ENCODE data around the gene CFAP68. TPM values are rescaled to one million over a fixed set of nuclear protein-coding genes. Genes with fewer than 3 reads are reported as not detected.

Gene CFAP68
- total RNA-seq, 1 experiment from 2014 or later = 49.6 TPM

GRCh38 chr11:111922803-111923202, 43.5 kb downstream of the CFAP68 start:
- Histone ChIP-seq H3K4me2 (ENCODE audit: low read length) (no peak overlapping the region), H3K4me3 (replicated peaks in 1 of 2; ENCODE audit: low read depth in 1 of 2, low read length in 2 of 2) (no peak overlapping the region), H3K36me3 (ENCODE audit: control insufficient read depth in 1 of 2, insufficient read depth in 2 of 2, low read length in 2 of 2) (no peaks in the 10 kb centered on the region), H3K9me2 (ENCODE audit: insufficient read depth) (no peaks in the 10 kb centered on the region), H2AFZ (ENCODE audit: low read depth, low read length, poor library complexity, severe bottlenecking) (no peak overlapping the region), H3K27ac (ENCODE audit: low read depth, low read length) (no peak overlapping the region), H3K27me3 (ENCODE audit: insufficient read depth, low read length) (no peaks in the 10 kb centered on the region), H3K9me3 (ENCODE audit: control insufficient read depth in 1 of 2, insufficient read depth in 1 of 2, low read depth in 1 of 2, low read length in 2 of 2) (no peaks in the 10 kb centered on the region), H4K20me1 (ENCODE audit: insufficient read depth) (no peaks in the 10 kb centered on the region), H3K9ac (ENCODE audit: low read length) (no peak overlapping the region), H3K79me2 (ENCODE audit: insufficient read depth, low read length) (no peaks in the 10 kb centered on the region), H3K4me1 (ENCODE audit: control insufficient read depth in 1 of 2, insufficient read depth in 2 of 2, low read length in 2 of 2) (peaks cover 15 to 32% of the 10 kb centered on the region in 2 experiments)
- CTCF ChIA-PET = no interaction called here
- POLR2A ChIA-PET = no interaction called here
- no peak for TF ChIP-seq RAD21 (IDR thresholded peaks at IDR 0.05; ENCODE audit: low read depth)
- TF ChIP-seq ZNF274 (IDR thresholded peaks at IDR 0.05; ENCODE audit: low read depth, low read length) = no peak
- no peak for TF ChIP-seq CEBPB (IDR thresholded peaks at IDR 0.05; ENCODE audit: low read depth)
- no peak for TF ChIP-seq ELF1 (IDR thresholded peaks at IDR 0.05; ENCODE audit: borderline replicate concordance, low read depth)
- no peak for TF ChIP-seq ZFX (IDR thresholded peaks at IDR 0.05)
- TF ChIP-seq SIN3A (IDR thresholded peaks at IDR 0.05; ENCODE audit: low read depth) = no peak
- no peak for TF ChIP-seq CBX3 (IDR thresholded peaks at IDR 0.05; ENCODE audit: low read depth)
- TF ChIP-seq, protein P1, sequence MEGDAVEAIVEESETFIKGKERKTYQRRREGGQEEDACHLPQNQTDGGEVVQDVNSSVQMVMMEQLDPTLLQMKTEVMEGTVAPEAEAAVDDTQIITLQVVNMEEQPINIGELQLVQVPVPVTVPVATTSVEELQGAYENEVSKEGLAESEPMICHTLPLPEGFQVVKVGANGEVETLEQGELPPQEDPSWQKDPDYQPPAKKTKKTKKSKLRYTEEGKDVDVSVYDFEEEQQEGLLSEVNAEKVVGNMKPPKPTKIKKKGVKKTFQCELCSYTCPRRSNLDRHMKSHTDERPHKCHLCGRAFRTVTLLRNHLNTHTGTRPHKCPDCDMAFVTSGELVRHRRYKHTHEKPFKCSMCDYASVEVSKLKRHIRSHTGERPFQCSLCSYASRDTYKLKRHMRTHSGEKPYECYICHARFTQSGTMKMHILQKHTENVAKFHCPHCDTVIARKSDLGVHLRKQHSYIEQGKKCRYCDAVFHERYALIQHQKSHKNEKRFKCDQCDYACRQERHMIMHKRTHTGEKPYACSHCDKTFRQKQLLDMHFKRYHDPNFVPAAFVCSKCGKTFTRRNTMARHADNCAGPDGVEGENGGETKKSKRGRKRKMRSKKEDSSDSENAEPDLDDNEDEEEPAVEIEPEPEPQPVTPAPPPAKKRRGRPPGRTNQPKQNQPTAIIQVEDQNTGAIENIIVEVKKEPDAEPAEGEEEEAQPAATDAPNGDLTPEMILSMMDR (IDR thresholded peaks at IDR 0.05 in 2 of 3, conservative IDR thresholded peaks at IDR 0.05 in 1 of 3; ENCODE audit: borderline replicate concordance in 1 of 3, insufficient read depth in 1 of 3, low read depth in 2 of 3, low read length in 2 of 3) = no peak
- ATAC-seq = no peak
- intact Hi-C loops (cut with micrococcal nuclease) = no loop called here
- RAD21 ChIA-PET (ENCODE audit: low non-redundant PET in 1 of 2, low total read pairs in 2 of 2, uncharacterized antibody in 2 of 2, unreplicated experiment in 2 of 2) = no interaction called here
- no TSS peak for BruUV-seq (replicated peaks)
- no peak for DNase-seq (ENCODE audit: low read depth, low spot score)

DNA sequence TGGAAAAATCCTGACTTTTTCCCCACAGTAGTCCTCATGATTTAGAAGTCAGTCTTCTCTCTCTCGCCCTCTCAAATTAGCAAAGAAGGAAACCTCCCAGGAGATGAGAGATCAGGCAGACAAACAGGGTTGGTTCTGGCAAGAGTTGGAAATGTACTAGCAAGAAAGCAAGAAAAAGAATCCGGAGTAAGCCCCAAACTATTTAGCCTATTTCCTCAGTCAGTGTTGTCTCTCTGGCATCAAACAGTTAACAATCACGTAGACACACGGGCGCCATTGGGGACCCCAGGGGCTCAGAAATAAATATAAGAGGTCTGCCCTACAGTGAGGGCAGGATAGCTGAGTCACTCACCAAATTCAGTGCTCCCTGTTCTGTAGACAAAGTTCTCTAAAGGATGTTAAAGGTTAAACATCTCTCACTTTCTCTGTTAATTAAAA, 44.0 kb downstream of the CFAP68 start:
- no peaks in the 10 kb centered on the region for H3K36me3 ChIP-seq (ENCODE audit: control insufficient read depth in 1 of 2, insufficient read depth in 2 of 2, low read length in 2 of 2)
- ChIA-PET RAD21 (ENCODE audit: low non-redundant PET in 1 of 2, low total read pairs in 2 of 2, uncharacterized antibody in 2 of 2, unreplicated experiment in 2 of 2) (interaction anchor here in 1 of 2 experiments (0.5 kb wide), 1 partner anchor 53 kb away, joined by 6 read pairs; no protein-coding TSS in a partner anchor), POLR2A (no interaction called here), CTCF (no interaction called here)
- no peak overlapping the region for H3K9ac ChIP-seq (ENCODE audit: low read length)
- H4K20me1 ChIP-seq (ENCODE audit: insufficient read depth) = no peaks in the 10 kb centered on the region
- no peak overlapping the region for H3K4me2 ChIP-seq (ENCODE audit: low read length)
- no peak overlapping the region for H3K4me3 ChIP-seq (replicated peaks in 1 of 2; ENCODE audit: low read depth in 1 of 2, low read length in 2 of 2)
- no peaks in the 10 kb centered on the region for H3K9me2 ChIP-seq (ENCODE audit: insufficient read depth)
- no peak overlapping the region for H3K27ac ChIP-seq (ENCODE audit: low read depth, low read length)
- no peaks in the 10 kb centered on the region for H3K79me2 ChIP-seq (ENCODE audit: insufficient read depth, low read length)
- ATAC-seq (no peak), DNase-seq (ENCODE audit: low read depth, low spot score) (no peak)
- H2AFZ ChIP-seq (ENCODE audit: low read depth, low read length, poor library complexity, severe bottlenecking) = no peak overlapping the region
- H3K27me3 ChIP-seq (ENCODE audit: insufficient read depth, low read length) = no peaks in the 10 kb centered on the region
- H3K4me1 ChIP-seq (ENCODE audit: control insufficient read depth in 1 of 2, insufficient read depth in 2 of 2, low read length in 2 of 2) = peaks cover 12 to 28% of the 10 kb centered on the region in 2 experiments
- no TSS peak for BruUV-seq (replicated peaks)
- no peaks in the 10 kb centered on the region for H3K9me3 ChIP-seq (ENCODE audit: control insufficient read depth in 1 of 2, insufficient read depth in 1 of 2, low read depth in 1 of 2, low read length in 2 of 2)
- intact Hi-C loops (cut with micrococcal nuclease) = no loop called here
- TF ChIP-seq POLR2A (IDR thresholded peaks at IDR 0.05; ENCODE audit: borderline replicate concordance, extremely low read depth, insufficient read depth, insufficient read length) (no peak), EGR1 (IDR thresholded peaks at IDR 0.05; ENCODE audit: low read depth) (no peak), CBX3 (IDR thresholded peaks at IDR 0.05; ENCODE audit: low read depth) (no peak), TCF7L2 (IDR thresholded peaks at IDR 0.05; ENCODE audit: borderline replicate concordance, extremely low read depth, insufficient read depth, insufficient read length) (no peak), SP1 (IDR thresholded peaks at IDR 0.05; ENCODE audit: low read depth) (no peak), JUND (IDR thresholded peaks at IDR 0.05) (no peak), ZFX (IDR thresholded peaks at IDR 0.05) (no peak), EZH2phosphoT487 (IDR thresholded peaks at IDR 0.05; ENCODE audit: borderline replicate concordance) (no peak), RAD21 (IDR thresholded peaks at IDR 0.05; ENCODE audit: low read depth) (no peak), FOSL1 (IDR thresholded peaks at IDR 0.05; ENCODE audit: low read depth) (no peak), CEBPB (IDR thresholded peaks at IDR 0.05; ENCODE audit: low read depth) (no peak), ZBTB33 (IDR thresholded peaks at IDR 0.05; ENCODE audit: extremely low read depth, insufficient replicate concordance, low read length) (no peak), POLR2AphosphoS5 (IDR thresholded peaks at IDR 0.05; ENCODE audit: low read depth, low read length) (no peak)
